Stimulated activated CD4-positive, alpha-beta T cell treated with anti-CD3 and anti-CD28 coated beads, TNF-alpha, amount 100 ng/mL, for 48 hours (primary cell): ENCODE measurements around the gene AHCYL2.
"Not testable (repeated sequence)": the region's sequence is repeated elsewhere in the genome, so short reads cannot be mapped to it uniquely, and the experiment has no call there.

ENCODE experiments used
- DNase-seq, 3 donors: peaks; one replicate each; pipeline ENCODE4 v3.0.0-alpha.2; 2020; ENCODE audit warnings: low read depth in 3 of 3

Gene AHCYL2

DNA sequence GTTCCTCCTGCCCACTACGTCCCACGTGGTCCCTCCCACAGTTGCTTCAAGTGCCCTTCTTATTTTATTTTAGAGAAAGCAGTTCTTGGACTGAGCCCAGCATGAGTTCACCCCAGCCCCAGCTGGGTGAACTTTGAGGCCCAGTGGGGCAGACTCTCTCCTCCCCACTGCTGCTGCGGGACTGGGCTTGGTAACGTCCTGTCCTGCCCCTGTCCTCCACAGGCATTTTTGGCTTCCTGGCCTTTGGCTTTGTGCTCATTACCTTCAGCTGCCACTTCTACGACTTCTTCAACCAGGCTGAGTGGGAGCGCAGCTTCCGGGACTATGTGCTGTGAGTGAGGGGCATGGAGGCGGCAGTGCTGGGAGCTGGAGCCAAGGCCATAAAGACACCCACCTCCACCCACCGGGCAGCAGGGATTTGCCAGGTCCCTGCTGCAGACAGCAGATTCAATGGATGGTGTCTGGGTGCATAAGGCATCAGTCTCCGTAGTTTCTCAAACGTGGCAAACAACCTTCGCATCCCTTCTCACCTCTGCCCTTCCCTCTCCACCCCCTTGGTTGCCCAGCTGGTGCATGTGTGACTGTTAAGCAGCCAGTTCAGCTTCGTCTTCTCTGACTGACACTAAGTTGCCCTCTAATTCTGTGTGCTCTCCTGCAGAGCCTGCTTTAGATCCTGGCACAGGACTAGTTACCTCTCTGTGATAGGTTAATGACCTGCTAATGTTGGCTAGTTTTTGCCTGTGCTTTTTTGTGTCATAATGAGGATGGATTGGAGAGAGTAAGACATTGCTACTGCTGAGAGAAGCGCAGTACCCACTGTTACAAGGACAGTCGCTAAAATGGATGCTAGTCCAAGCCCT is 15.5 kb upstream of the AHCYL2 start:
- no peak for DNase-seq

DNA sequence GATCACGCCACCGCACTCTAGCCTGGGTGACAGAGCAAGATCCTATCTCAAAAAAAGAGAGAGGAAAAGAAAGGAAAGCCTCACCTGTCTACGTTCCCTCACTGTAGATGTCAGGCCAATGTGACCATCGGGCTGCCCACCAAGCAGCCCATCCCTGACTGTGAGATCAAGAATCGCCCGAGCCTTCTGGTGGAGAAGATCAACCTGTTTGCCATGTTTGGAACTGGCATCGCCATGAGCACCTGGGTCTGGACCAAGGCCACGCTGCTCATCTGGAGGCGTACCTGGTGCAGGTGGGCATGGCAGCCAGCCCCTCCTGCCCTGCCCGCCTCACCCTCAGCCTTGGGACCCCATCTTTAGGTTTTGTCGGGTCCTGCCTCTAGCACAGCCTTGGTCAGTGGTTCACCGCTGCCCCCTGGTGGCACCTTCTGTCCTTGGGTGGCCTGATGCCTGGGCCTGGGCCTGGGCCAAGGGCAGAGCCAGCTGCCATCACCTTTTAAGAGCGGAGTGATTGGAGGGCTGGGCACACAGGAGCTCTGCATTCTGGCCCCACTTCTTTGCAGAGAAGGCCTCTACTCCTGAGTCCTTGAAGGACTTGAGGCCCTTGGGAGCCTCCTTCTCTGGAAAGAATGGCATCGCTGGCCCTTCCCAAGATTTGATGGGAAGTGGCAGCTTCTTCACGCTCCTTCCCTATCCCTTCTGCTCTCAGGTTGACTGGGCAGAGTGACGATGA is 14.4 kb upstream of the AHCYL2 start:
- peak; percentile 53 to 66 (median 66) for DNase-seq

DNA sequence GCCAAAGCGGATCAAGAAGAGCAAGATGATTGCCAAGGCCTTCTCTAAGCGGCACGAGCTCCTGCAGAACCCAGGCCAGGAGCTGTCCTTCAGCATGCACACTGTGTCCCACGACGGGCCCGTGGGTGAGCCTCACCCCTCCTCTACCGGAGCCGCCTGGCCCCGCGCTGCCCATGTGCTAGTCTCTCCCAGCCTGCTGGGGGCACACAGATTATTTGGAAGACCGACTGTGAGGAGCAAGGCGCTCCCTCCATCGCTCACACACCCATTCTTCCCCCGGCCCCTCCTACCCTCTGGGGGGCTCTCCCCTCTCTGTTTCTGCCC is 13.9 kb upstream of the AHCYL2 start:
- DNase-seq = no peak

DNA sequence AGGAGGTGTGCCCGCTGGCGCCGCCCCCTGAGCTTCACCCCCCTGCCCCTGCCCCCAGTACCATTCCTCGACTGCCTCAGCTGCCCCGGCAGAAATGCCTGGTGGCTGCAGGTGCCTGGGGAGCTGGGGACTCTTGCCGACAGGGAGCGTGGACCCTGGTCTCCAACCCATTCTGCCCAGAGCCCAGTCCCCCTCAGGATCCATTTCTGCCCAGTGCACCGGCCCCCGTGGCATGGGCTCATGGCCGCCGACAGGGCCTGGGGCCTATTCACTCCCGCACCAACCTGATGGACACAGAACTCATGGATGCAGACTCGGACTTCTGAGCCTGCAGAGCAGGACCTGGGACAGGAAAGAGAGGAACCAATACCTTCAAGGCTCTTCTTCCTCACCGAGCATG is 12.7 kb upstream of the AHCYL2 start:
- no peak for DNase-seq

GRCh38 chr7:129212596-129212995 is 12.2 kb upstream of the AHCYL2 start:
- DNase-seq = no peak

GRCh38 chr7:129213828-129214227 is 11.0 kb upstream of the AHCYL2 start:
- DNase-seq = no peak

DNA sequence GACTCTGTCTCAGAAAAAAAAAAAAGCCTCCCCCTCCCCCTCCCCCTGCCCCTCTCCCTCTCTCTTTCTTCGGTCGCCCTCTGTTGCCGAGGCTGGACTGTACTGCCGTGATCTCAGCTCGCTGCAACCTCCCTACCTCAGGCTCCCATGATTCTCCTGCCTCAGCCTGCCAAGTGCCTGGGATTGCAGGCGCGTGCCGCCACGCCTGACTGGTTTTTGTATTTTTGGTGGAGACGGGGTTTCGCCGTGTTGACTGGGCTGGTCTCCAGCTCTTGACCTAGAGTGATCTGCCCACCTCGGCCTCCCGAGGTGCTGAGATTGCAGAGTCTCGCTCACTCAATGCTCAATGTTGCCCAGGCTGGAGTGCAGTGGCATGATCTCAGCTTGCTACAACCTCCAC is 9.1 kb upstream of the AHCYL2 start:
- DNase-seq = not testable (repeated sequence)

- not testable (repeated sequence) for DNase-seq
Observed at GRCh38 chr7:129216101-129216715, 8.6 kb upstream of the AHCYL2 start.

DNA sequence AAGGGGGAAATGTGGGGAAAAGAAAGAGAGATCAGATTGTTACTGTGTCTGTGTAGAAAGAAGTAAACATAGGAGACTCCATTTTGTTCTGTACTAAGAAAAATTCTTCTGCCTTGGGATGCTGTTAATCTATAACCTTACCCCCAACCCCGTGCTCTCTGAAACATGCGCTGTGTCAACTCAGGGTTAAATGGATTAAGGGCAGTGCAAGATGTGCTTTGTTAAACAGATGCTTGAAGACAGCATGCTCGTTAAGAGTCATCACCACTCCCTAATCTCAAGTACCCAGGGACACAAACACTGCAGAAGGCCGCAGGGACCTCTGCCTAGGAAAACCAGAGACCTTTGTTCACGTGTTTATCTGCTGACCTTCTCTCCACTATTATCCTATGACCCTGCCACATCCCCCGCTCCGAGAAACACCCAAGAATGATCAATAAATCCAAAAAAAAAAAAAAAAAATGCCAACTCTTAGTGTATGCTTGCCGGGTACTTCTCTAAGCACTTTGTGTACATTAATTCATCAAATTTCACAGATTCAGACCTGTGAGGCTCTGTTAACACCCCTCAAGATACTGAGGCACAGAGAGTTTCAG is 7.9 kb upstream of the AHCYL2 start:
- not testable (repeated sequence) for DNase-seq

- peak; percentile 60 to 77 (median 62) for DNase-seq
Observed at GRCh38 chr7:129218514-129219062, 6.2 kb upstream of the AHCYL2 start.

- DNase-seq = not testable (repeated sequence)
Observed at GRCh38 chr7:129219166-129219565, 5.7 kb upstream of the AHCYL2 start.

DNA sequence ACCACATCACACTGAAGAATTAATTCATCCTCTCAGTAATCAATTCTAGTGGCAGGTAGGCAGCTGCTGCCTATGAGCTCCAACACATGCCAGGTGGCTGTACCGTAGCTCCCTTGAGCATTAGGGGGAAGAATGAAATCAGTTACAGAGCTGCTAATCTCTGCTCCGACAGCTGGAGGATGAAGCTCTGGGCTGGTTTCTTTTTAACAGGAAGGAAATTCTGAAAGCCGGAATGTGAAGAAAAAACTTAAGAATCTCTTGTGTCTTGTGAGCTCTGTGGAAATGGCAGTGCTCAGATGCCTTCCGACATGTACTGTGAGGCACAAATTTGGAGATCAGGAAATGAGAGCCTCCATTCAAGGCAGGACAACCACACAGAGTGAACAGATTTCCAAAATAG is 2.8 kb upstream of the AHCYL2 start:
- no peak for DNase-seq

GRCh38 chr7:129225206-129225930 is 538 bp downstream of the AHCYL2 start:
- DNase-seq = peak; percentile 27 to 54 (median 33)

- DNase-seq = no peak
Observed at GRCh38 chr7:129225931-129226572, 1.2 kb downstream of the AHCYL2 start.

GRCh38 chr7:129227646-129228578 is 3.1 kb downstream of the AHCYL2 start:
- DNase-seq = no peak

DNA sequence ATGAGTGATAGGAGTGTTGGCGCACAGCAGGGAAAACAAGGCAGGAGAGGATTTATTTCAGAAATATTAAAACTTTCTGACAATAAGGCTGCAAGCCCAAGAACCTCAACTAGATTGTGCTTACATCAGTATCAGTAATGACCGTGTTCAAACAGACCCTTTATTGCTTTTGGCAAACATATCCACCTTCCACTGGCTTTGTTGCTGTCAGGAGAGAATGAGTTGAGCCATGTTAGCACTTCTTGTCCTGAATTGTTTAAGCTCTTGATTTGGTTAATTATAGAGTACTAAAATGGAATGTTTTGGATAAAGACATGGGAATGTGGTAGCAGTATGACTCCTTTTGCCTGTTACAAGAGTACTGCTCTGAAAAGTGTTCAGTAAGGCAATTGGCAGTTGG is 3.8 kb downstream of the AHCYL2 start:
- DNase-seq = no peak

DNA sequence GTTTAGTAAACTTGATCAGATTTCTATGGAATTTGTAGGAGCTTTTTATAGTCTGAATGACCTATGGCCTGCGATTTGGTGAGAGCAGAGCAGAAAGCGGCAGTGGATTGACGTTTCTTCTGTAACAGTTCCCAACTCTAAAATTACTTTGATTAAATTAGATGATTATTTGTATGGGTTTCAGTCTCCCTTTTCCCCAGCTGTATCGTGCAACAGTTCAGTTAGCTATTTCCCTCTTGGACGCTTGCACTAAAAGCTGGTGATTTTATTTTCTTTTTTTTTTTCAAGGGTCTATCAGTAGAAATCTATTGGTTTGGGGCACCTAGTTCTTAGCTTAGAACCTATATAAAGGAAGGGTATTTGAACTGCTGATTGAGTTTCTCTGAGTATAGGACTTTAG is 6.8 kb downstream of the AHCYL2 start:
- DNase-seq = no peak

- DNase-seq = no peak
Observed at GRCh38 chr7:129238546-129238945, 13.7 kb downstream of the AHCYL2 start.

DNA sequence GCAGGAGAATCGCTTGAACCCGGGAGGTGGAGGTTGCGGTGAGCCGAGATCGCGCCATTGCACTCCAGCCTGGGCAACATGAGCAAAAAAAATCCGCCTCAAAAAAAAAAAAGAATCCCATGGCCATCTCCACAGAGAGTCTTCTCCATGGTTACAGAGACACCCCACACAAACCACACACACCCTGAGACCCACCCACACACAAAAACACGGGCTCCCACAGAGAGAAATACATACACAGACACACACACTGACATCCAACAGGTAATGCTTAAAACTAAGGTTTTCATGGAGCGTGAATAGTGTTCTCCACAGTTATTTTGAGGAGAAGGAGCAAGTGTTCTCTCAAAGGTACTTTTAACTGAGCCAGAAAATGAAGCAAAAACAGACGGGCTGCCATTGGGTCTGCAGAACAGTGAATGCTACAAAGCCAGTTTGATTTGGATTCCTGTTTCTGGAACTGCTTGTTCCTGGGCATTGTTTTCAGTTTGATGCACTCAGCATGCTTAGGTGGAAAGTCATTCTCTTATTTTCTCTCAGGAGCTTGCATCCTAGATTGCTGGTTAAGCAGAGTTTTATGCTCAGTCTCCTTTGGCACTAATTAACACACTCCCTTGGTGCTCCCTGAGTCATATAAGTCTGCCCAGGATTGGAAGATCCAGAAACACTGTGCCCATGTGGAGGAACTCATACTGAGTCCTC is 15.4 kb downstream of the AHCYL2 start:
- no peak for DNase-seq
